Body of pancreas (tissue), 4 donors: ENCODE data around the gene TEX35.

Source experiments
- CTCF ChIP-seq, 7 experiments: fragments of 450-650 bp in 4 of 7; fragments of 200-600 bp in 3 of 7; sonication (generic) in 3 of 7; IDR thresholded peaks; one replicate each; pipeline ENCODE4 v1.5.1; 2016 to 2019; ENCODE audit warnings: antibody characterized with exemption in 7 of 7
- POLR2A ChIP-seq, 3 donors: fragments of 450-650 bp; IDR thresholded peaks; one replicate each; pipeline ENCODE4 v1.6.1; 2016; ENCODE audit warnings: antibody characterized with exemption in 3 of 3, mild to moderate bottlenecking in 2 of 3

- no peak for TF ChIP-seq CTCF (IDR thresholded peaks at IDR 0.05)
- TF ChIP-seq POLR2A (IDR thresholded peaks at IDR 0.05) = no peak
These were observed 21.2 kb upstream of the TEX35 start for GRCh38 chr1:178491721-178492120.
